ENCODE measurements around the gene ZNF407. TPM values are rescaled to one million over a fixed set of nuclear protein-coding genes. Genes with fewer than 3 reads are reported as not detected.

The ZNF407 gene
- polyA plus RNA-seq, 6 donors from 2014 or later = 1.6 to 9.5 (median 4.9) TPM

- ATAC-seq (ENCODE audit: low read depth in 2 of 2) (no peak), DNase-seq (no peak)
- peaks cover 0 to 15% (median 0%) of the 10 kb centered on the region in 3 donors for H3K27me3 Mint-ChIP-seq
- no peaks in the 10 kb centered on the region for H3K36me3 Mint-ChIP-seq
- no peaks in the 10 kb centered on the region for H3K9me3 Mint-ChIP-seq
- no peaks in the 10 kb centered on the region for H3K4me1 Mint-ChIP-seq
- H3K4me3 Mint-ChIP-seq = no peak overlapping the region
- peak overlapping the region in 1 of 6 donors; percentile 66 for H3K27ac Mint-ChIP-seq
Measured at GRCh38 chr18:75109319-75109691, 511.6 kb downstream of the ZNF407 start.

- no peak for ATAC-seq (ENCODE audit: low read depth in 2 of 2)
Measured at GRCh38 chr18:75109819-75110218, 512.1 kb downstream of the ZNF407 start.

GRCh38 chr18:75110311-75110710, 512.6 kb downstream of the ZNF407 start:
- Mint-ChIP-seq H3K4me1 (no peaks in the 10 kb centered on the region), H3K4me3 (no peak overlapping the region), H3K36me3 (no peaks in the 10 kb centered on the region), H3K27me3 (peaks cover 4 to 15% (median 5%) of the 10 kb centered on the region in 3 donors), H3K9me3 (no peaks in the 10 kb centered on the region), H3K27ac (no peak overlapping the region)
- ATAC-seq (ENCODE audit: low read depth in 2 of 2) (no peak), DNase-seq (no peak)

More at GRCh38 chr18:75109819-75110218, 512.1 kb downstream of the ZNF407 start:
- no peaks in the 10 kb centered on the region for H3K9me3 Mint-ChIP-seq
- peaks cover 0 to 15% (median 3%) of the 10 kb centered on the region in 3 donors for H3K27me3 Mint-ChIP-seq
- no peak for DNase-seq
- H3K27ac Mint-ChIP-seq = no peak overlapping the region
- H3K4me1 Mint-ChIP-seq = no peaks in the 10 kb centered on the region
- H3K4me3 Mint-ChIP-seq = no peak overlapping the region
- no peaks in the 10 kb centered on the region for H3K36me3 Mint-ChIP-seq

- ATAC-seq (ENCODE audit: low read depth in 2 of 2) (no peak), DNase-seq (no peak)
- H3K36me3 Mint-ChIP-seq = no peaks in the 10 kb centered on the region
- H3K27me3 Mint-ChIP-seq = peaks cover 6 to 15% (median 11%) of the 10 kb centered on the region in 3 donors
- H3K9me3 Mint-ChIP-seq = no peaks in the 10 kb centered on the region
- H3K27ac Mint-ChIP-seq = no peak overlapping the region
- H3K4me1 Mint-ChIP-seq = no peaks in the 10 kb centered on the region
- no peak overlapping the region for H3K4me3 Mint-ChIP-seq
Measured at GRCh38 chr18:75110846-75111415, 513.3 kb downstream of the ZNF407 start.

- Mint-ChIP-seq H3K4me3 (no peak overlapping the region), H3K4me1 (no peaks in the 10 kb centered on the region), H3K9me3 (no peaks in the 10 kb centered on the region), H3K27me3 (peaks cover 6 to 15% (median 13%) of the 10 kb centered on the region in 3 donors), H3K27ac (no peak overlapping the region), H3K36me3 (no peaks in the 10 kb centered on the region)
- DNase-seq (no peak), ATAC-seq (ENCODE audit: low read depth in 2 of 2) (no peak)
Measured at GRCh38 chr18:75111760-75112159, 514.1 kb downstream of the ZNF407 start.

GRCh38 chr18:75112186-75113096, 514.8 kb downstream of the ZNF407 start:
- DNase-seq (no peak), ATAC-seq (ENCODE audit: low read depth in 2 of 2) (no peak)
- no peaks in the 10 kb centered on the region for H3K9me3 Mint-ChIP-seq
- no peaks in the 10 kb centered on the region for H3K4me1 Mint-ChIP-seq
- peaks cover 11 to 15% (median 13%) of the 10 kb centered on the region in 3 donors for H3K27me3 Mint-ChIP-seq
- no peak overlapping the region for H3K27ac Mint-ChIP-seq
- H3K36me3 Mint-ChIP-seq = no peaks in the 10 kb centered on the region
- H3K4me3 Mint-ChIP-seq = no peak overlapping the region

- H3K36me3 Mint-ChIP-seq = no peaks in the 10 kb centered on the region
- H3K4me1 Mint-ChIP-seq = no peaks in the 10 kb centered on the region
- no peaks in the 10 kb centered on the region for H3K9me3 Mint-ChIP-seq
- peak overlapping the region in 1 of 6 donors; percentile 56 for H3K27ac Mint-ChIP-seq
- peaks cover 8 to 13% (median 11%) of the 10 kb centered on the region in 3 donors for H3K27me3 Mint-ChIP-seq
- ATAC-seq (ENCODE audit: low read depth in 2 of 2) (no peak), DNase-seq (no peak)
- no peak overlapping the region for H3K4me3 Mint-ChIP-seq
Measured at GRCh38 chr18:75113455-75113854, 515.8 kb downstream of the ZNF407 start.

GRCh38 chr18:75114231-75114764, 516.6 kb downstream of the ZNF407 start:
- ATAC-seq (ENCODE audit: low read depth in 2 of 2) = no peak
- Mint-ChIP-seq H3K9me3 (peaks cover 0 to 2% (median 0%) of the 10 kb centered on the region in 7 donors), H3K4me3 (no peak overlapping the region), H3K27ac (no peak overlapping the region), H3K4me1 (no peaks in the 10 kb centered on the region), H3K27me3 (peaks cover 4 to 13% (median 11%) of the 10 kb centered on the region in 3 donors), H3K36me3 (no peaks in the 10 kb centered on the region)
- no peak for DNase-seq

Other genes starting within 250 kb of the ZNF407 start
- gene DIPK1C, start 140.6 kb upstream of the ZNF407 start, polyA plus RNA-seq (ENCODE audit: low read depth in 6 of 6) = not detected
- gene CNDP2, start 101.5 kb upstream of the ZNF407 start, polyA plus RNA-seq (ENCODE audit: low read depth in 6 of 6) = 100 to 1,000 TPM; 114 to 283 (median 207) TPM
- gene CNDP1, start 63.4 kb upstream of the ZNF407 start, polyA plus RNA-seq (ENCODE audit: low read depth in 6 of 6) = not detected